ENCODE results near the gene GTPBP3. TPM values are rescaled to one million over a fixed set of nuclear protein-coding genes. Genes with fewer than 3 reads are reported as not detected.

GTPBP3 gene
- total RNA-seq, 4 donors from 2014 or later = 17.7 to 21.8 (median 19.6) TPM

DNA sequence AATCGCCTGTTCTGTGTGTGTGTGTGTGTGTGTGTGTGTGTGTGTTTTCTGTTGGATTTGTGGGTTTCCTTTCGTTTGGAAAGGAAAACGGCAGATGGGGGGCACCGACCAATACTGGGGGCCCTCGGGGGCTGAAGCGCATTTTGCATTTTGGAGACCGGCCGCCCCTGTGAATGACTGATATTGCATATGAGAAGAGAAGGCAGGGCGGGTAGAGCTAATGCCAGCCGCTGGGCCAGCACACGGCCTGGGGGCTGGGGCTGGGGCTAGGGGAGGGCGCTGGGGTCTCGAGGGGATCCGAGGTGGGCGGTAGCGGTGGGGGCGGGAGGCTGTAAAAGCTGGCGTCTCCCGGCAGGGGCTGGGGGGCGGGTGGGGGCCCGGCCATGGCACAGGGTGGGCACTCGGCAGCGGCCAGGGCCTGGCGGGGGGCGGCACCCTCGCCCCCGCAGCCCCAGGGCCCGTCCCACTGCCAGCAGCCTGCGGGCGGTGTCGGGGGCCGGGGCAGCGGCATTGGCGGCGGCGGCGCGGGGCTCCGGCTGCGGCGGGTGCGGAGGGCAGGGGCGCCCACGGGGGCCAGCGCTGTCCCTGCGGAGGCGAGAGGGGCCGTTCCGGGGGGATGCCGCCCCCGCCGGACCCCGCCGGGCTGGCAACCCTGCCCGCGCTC, 13.9 kb upstream of the GTPBP3 start:
- H3K4me1 ChIP-seq = peaks cover 6 to 13% of the 10 kb centered on the region in 2 donors
- intact Hi-C loops (cut with DNase I) = no loop called here
- 61 to 72% methylated on average over 32 to 40 of the region's 56 CpGs for whole genome bisulfite sequencing, 2 donors
- no peak for DNase-seq
- TF ChIP-seq, protein P1, sequence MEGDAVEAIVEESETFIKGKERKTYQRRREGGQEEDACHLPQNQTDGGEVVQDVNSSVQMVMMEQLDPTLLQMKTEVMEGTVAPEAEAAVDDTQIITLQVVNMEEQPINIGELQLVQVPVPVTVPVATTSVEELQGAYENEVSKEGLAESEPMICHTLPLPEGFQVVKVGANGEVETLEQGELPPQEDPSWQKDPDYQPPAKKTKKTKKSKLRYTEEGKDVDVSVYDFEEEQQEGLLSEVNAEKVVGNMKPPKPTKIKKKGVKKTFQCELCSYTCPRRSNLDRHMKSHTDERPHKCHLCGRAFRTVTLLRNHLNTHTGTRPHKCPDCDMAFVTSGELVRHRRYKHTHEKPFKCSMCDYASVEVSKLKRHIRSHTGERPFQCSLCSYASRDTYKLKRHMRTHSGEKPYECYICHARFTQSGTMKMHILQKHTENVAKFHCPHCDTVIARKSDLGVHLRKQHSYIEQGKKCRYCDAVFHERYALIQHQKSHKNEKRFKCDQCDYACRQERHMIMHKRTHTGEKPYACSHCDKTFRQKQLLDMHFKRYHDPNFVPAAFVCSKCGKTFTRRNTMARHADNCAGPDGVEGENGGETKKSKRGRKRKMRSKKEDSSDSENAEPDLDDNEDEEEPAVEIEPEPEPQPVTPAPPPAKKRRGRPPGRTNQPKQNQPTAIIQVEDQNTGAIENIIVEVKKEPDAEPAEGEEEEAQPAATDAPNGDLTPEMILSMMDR (IDR thresholded peaks at IDR 0.05) = no peak
- no peak for TF ChIP-seq POLR2A (IDR thresholded peaks at IDR 0.05)
- H3K4me3 ChIP-seq (replicated peaks in 1 of 3) = no peak overlapping the region
- H3K36me3 ChIP-seq = peaks cover 15 to 30% of the 10 kb centered on the region in 2 donors
- no peaks in the 10 kb centered on the region for H3K27me3 ChIP-seq
- no peak overlapping the region for H3K27ac ChIP-seq
- no peaks in the 10 kb centered on the region for H3K9me3 ChIP-seq

DNA sequence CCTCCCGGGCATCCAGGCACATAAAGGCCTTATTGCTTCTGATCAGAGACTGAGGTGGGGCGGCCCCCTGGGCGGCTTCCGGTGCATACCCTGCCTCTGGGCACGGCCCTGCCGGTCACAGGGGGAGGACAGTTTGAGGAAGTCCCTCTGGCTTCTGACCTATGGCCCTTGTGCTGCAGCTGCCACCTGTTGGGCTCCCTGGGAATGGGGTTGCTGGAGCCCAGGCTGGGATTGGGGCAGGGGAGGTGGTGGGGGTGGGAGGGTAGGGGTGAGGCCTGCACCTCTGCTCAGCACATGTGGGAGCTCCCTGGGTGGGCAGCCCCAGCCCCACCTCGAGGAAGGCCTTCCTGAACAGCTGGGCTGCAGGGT, 13.4 kb upstream of the GTPBP3 start:
- DNase-seq = no peak
- peaks cover 8 to 18% of the 10 kb centered on the region in 2 donors for H3K4me1 ChIP-seq

DNA sequence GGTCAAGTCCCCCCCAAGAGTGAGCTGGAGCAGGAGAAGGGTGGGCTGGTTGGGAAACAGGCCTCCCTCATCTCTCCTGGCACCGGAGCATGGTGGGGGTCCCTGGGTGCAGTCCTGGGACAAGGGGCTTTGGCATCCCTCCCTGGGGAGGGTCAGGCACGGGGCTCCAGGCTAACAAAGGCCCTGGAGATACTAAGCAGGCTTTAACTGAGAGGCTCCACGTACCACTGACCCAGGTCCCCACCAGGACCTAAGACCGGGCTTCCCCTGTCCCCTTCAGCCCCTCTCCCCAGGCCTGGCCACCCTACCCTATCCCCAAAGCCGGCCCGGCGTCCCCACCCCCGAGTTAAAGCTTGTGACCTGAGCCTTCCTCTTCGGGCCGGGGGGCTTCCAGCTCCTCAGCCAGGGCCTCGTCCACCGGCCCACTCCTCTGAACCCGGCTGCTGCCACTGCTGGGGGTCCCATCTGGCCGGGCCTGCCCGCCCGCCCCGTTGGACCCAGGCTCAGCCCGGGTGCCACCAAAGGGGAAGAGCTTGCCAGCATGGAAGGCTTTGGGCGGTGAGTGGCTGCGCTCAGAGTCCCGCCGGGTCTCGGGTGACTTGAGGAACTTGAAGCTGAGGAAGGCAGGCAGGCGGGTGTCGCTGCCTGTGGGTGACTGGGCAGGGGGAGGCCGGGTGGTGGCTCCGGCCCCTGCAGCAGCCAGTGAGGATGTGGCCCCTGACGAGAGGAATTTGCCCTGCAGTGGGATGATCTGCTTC, 12.8 kb upstream of the GTPBP3 start:
- Histone ChIP-seq H3K27ac (no peak overlapping the region), H3K27me3 (no peaks in the 10 kb centered on the region), H3K36me3 (peaks cover 11 to 23% of the 10 kb centered on the region in 2 donors), H3K9me3 (no peaks in the 10 kb centered on the region), H3K4me3 (replicated peaks in 1 of 3) (no peak overlapping the region), H3K4me1 (peaks cover 10 to 22% of the 10 kb centered on the region in 2 donors)
- WGBS, 2 donors = 95% methylated on average over 9 to 16 of the region's 28 CpGs
- DNase-seq = no peak
- TF ChIP-seq, protein P1 (IDR thresholded peaks at IDR 0.05) = no peak
- no peak for TF ChIP-seq POLR2A (IDR thresholded peaks at IDR 0.05)
- intact Hi-C loops (cut with DNase I) = no loop called here

More for the DNA sequence above, 13.4 kb upstream of the GTPBP3 start:
- TF ChIP-seq, protein P1 (IDR thresholded peaks at IDR 0.05) = no peak
- TF ChIP-seq POLR2A (IDR thresholded peaks at IDR 0.05) = no peak
- Histone ChIP-seq H3K9me3 (no peaks in the 10 kb centered on the region), H3K27me3 (no peaks in the 10 kb centered on the region), H3K27ac (no peak overlapping the region), H3K36me3 (peaks cover 15 to 29% of the 10 kb centered on the region in 2 donors), H3K4me3 (replicated peaks in 1 of 3) (no peak overlapping the region)
- intact Hi-C loops (cut with DNase I) = no loop called here
- 50 to 80% methylated on average over 1 of the region's 7 CpGs for WGBS, 2 donors

DNA sequence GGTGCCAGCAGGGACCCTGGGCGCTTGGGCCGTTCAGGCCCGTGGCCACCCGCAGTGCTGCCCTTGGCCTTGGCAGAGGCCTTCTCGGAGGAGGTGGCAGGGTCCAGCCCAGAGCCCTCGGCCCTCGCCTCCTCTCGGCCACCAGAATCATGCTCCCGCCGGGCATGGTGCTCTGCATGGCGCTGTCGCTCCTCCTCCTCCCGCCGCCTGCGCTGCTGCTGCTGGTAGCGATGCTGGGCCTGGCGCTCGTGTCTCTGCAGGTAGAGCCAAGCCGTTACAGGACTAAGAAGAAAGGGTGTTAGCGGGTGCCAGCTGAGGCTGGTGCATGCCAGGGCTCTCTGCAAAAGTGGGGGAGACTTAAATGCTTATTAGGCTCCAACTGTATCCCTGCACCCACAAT, 12.2 kb upstream of the GTPBP3 start:
- no peaks in the 10 kb centered on the region for H3K9me3 ChIP-seq
- peaks cover 5 to 17% of the 10 kb centered on the region in 2 donors for H3K36me3 ChIP-seq
- intact Hi-C loops (cut with DNase I) = no loop called here
- H3K4me3 ChIP-seq (replicated peaks in 1 of 3) = no peak overlapping the region
- WGBS, 2 donors = 98 to 99% methylated on average over 8 to 15 of the region's 20 CpGs
- no peak for DNase-seq
- H3K27ac ChIP-seq = no peak overlapping the region
- no peaks in the 10 kb centered on the region for H3K27me3 ChIP-seq
- TF ChIP-seq POLR2A (IDR thresholded peaks at IDR 0.05) = no peak
- TF ChIP-seq, protein P1 (IDR thresholded peaks at IDR 0.05) = no peak
- H3K4me1 ChIP-seq = peaks cover 10 to 22% of the 10 kb centered on the region in 2 donors

All from thyroid gland (tissue), 4 donors.